C4-2B (cell line): ENCODE results near the gene SLC9A7.
A peak's percentile ranks its signal among the peaks of the same experiment; 100 is the strongest.

Experiments used
- H3K27ac ChIP-seq: fragments of 450-650 bp; 2 replicates; pipeline ENCODE4 v1.5.1; 2017
- CTCF ChIP-seq: fragments of 450-650 bp; conservative IDR thresholded peaks from 2 replicates; pipeline ENCODE4 v1.5.1; 2017; ENCODE audit warnings: mild to moderate bottlenecking
- ZFX ChIP-seq: fragments of 450-650 bp; IDR thresholded peaks from 2 replicates; pipeline ENCODE4 v1.6.1; 2017

Gene SLC9A7

GRCh38 chrX:46758956-46759644 lies at the start of gene SLC9A7:
Gene SLC9A7, minus strand, starts transcription at chrX:46759118. Its CDS starts 89 bp downstream, at chrX:46759029.
- H3K27ac ChIP-seq: peak within 1 kb of the TSS; percentile 83
- peak; percentile 87 for TF ChIP-seq CTCF
- peak; percentile 48 for TF ChIP-seq ZFX

GRCh38 chrX:46805270-46805669 lies 46.4 kb upstream of the SLC9A7 start:
- no peak overlapping the region for H3K27ac ChIP-seq
- TF ChIP-seq ZFX: no peak
- TF ChIP-seq CTCF: no peak

- TF ChIP-seq CTCF (peak; percentile 32), ZFX (no peak)
- H3K27ac ChIP-seq: no peak overlapping the region
Observed at GRCh38 chrX:46803140-46803539, 44.2 kb upstream of the SLC9A7 start.

- no peak overlapping the region for H3K27ac ChIP-seq
- TF ChIP-seq CTCF (peak; percentile 85), ZFX (no peak)
Observed at GRCh38 chrX:46796574-46797191, 37.8 kb upstream of the SLC9A7 start.

GRCh38 chrX:46793386-46794143 lies 34.6 kb upstream of the SLC9A7 start:
- TF ChIP-seq CTCF (no peak), ZFX (no peak)
- H3K27ac ChIP-seq: peak overlapping the region; percentile 9; the same call in 1 of the 2 replicates

- no peak for TF ChIP-seq ZFX
- TF ChIP-seq CTCF: no peak
- H3K27ac ChIP-seq: no peak overlapping the region
Observed at GRCh38 chrX:46792810-46793188, 33.9 kb upstream of the SLC9A7 start.
